SK-N-SH (cell line): ENCODE results near the gene ANKH.

Experiments
- CTCF ChIP-seq: fragments of 200-600 bp; sonication (generic); IDR thresholded peaks from 2 replicates; pipeline ENCODE4 v1.6.1; 2017; ENCODE audit warnings: antibody characterized with exemption, mild to moderate bottlenecking, moderate library complexity
- JUND ChIP-seq: IDR thresholded peaks from 2 replicates; pipeline ENCODE4 v1.4.0; 2012
- YY1 ChIP-seq: IDR thresholded peaks from 2 replicates; pipeline ENCODE4 v1.4.0; 2012; ENCODE audit warnings: low read depth, mild to moderate bottlenecking

- no peak for TF ChIP-seq CTCF
- TF ChIP-seq JUND: no peak
- TF ChIP-seq YY1: no peak
Observed at GRCh38 chr5:14669415-14669814, 202.2 kb downstream of the ANKH start.
